Prostate gland (tissue), 2 donors: Measurements from ENCODE around the gene PIK3CD.

Experiments used
- POLR2AphosphoS5 ChIP-seq: sonication (generic); formaldehyde crosslinking; IDR thresholded peaks from one replicate; pipeline ENCODE4 v1.6.1; 2017; ENCODE audit warnings: antibody characterized with exemption
- TF ChIP-seq, protein P1 (sequence below), 4 experiments: fragments of 200-600 bp in 2 of 4; fragments of 450-650 bp in 2 of 4; sonication (generic) in 2 of 4; IDR thresholded peaks; 1 replicate in 3 of 4; 2 replicates in 1 of 4; pipeline ENCODE4 v1.5.1; 2016 to 2019; ENCODE audit warnings: antibody characterized with exemption in 4 of 4, mild to moderate bottlenecking in 2 of 4, moderate library complexity in 2 of 4

DNA sequence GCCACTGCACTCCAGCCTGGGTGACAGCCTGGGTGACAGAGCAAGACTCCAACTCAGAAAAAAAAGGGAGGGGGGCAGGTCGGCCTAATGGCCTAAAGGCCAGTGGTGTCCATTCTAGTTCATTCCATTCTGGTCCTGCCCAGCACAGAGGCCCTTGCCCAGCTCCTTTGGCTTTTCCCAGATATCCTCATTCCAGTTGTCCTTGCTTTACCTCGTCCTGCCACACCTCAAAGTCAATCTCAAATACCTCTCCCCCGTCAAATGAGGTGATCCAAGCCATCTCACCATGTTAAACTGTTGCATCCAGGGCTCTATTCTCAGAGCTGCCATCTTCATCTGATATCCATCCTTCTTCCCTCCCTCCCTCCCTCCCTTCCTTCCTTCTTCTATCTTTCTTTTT, 19.9 kb upstream of the PIK3CD start:
- TF ChIP-seq POLR2AphosphoS5: no peak
- TF ChIP-seq, protein P1, sequence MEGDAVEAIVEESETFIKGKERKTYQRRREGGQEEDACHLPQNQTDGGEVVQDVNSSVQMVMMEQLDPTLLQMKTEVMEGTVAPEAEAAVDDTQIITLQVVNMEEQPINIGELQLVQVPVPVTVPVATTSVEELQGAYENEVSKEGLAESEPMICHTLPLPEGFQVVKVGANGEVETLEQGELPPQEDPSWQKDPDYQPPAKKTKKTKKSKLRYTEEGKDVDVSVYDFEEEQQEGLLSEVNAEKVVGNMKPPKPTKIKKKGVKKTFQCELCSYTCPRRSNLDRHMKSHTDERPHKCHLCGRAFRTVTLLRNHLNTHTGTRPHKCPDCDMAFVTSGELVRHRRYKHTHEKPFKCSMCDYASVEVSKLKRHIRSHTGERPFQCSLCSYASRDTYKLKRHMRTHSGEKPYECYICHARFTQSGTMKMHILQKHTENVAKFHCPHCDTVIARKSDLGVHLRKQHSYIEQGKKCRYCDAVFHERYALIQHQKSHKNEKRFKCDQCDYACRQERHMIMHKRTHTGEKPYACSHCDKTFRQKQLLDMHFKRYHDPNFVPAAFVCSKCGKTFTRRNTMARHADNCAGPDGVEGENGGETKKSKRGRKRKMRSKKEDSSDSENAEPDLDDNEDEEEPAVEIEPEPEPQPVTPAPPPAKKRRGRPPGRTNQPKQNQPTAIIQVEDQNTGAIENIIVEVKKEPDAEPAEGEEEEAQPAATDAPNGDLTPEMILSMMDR (IDR thresholded peaks at IDR 0.05): no peak
